Suprapubic skin (tissue), 3 donors: ENCODE measurements around the gene LMX1B.

Experiments used
- EP300 ChIP-seq: sonication (generic); formaldehyde crosslinking; IDR thresholded peaks from one replicate; pipeline ENCODE4 v1.6.1; 2017; ENCODE audit warnings: antibody characterized with exemption
- POLR2A ChIP-seq, 2 donors: fragments of 450-650 bp; IDR thresholded peaks; one replicate each; pipeline ENCODE4 v1.6.1; 2017; ENCODE audit warnings: antibody characterized with exemption in 2 of 2, mild to moderate bottlenecking in 2 of 2, moderate library complexity in 2 of 2
- TF ChIP-seq, protein P1 (sequence below), 2 donors: fragments of 200-600 bp in 1 of 2; fragments of 450-650 bp in 1 of 2; sonication (generic) in 1 of 2; IDR thresholded peaks; one replicate each; pipeline ENCODE4 v1.5.1; 2016 to 2019; ENCODE audit warnings: antibody characterized with exemption in 2 of 2, mild to moderate bottlenecking in 1 of 2, moderate library complexity in 1 of 2

DNA sequence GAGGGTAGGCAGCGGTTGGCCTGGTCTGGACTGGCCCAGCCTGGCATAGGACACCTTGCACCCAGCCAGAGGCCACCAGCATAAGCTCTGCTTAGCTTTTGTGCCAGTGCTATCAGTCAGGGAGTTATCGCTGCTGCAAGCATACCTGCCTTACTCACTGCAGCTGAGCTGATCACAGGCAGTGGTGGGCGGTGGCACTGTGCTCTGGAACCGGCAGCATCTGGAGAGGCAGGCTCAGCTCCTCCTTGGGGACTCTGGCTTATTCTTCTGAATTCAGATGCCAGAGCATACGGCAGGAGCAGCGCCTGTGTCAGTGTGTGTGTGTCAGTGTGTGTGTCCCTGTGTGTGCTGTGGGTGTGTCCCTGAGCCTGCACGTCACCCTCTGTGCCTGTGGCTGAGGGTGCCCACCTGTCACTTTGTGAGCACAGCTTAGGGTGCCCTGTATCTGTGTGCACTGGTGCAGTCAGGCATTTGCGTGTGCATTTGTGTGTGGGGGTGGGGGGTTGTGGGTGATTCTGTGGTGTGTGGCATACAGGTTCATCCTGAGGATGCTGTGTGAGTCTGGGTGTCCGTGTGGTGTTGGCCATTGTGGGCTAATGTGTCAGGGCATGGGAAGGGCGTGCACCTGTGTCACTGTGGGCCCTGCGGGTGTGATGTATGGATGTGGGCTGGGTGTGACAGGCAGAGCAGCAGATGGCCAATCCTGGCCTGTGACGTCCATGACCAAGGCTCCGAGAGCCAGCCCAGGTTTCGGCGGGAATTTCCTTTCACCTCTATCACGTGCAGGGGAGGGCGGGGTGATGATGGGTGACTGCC, 23.5 kb downstream of the LMX1B start:
- no peak for TF ChIP-seq EP300
- TF ChIP-seq, protein P1, sequence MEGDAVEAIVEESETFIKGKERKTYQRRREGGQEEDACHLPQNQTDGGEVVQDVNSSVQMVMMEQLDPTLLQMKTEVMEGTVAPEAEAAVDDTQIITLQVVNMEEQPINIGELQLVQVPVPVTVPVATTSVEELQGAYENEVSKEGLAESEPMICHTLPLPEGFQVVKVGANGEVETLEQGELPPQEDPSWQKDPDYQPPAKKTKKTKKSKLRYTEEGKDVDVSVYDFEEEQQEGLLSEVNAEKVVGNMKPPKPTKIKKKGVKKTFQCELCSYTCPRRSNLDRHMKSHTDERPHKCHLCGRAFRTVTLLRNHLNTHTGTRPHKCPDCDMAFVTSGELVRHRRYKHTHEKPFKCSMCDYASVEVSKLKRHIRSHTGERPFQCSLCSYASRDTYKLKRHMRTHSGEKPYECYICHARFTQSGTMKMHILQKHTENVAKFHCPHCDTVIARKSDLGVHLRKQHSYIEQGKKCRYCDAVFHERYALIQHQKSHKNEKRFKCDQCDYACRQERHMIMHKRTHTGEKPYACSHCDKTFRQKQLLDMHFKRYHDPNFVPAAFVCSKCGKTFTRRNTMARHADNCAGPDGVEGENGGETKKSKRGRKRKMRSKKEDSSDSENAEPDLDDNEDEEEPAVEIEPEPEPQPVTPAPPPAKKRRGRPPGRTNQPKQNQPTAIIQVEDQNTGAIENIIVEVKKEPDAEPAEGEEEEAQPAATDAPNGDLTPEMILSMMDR (IDR thresholded peaks at IDR 0.05) = no peak
- no peak for TF ChIP-seq POLR2A (IDR thresholded peaks at IDR 0.05)
